ENCODE data around the gene SF3B2. TPM values are rescaled to one million over a fixed set of nuclear protein-coding genes. Genes with fewer than 3 reads are reported as not detected.

The SF3B2 gene
- total RNA-seq, 2 donors from 2014 or later, result 209 to 254 TPM

DNA sequence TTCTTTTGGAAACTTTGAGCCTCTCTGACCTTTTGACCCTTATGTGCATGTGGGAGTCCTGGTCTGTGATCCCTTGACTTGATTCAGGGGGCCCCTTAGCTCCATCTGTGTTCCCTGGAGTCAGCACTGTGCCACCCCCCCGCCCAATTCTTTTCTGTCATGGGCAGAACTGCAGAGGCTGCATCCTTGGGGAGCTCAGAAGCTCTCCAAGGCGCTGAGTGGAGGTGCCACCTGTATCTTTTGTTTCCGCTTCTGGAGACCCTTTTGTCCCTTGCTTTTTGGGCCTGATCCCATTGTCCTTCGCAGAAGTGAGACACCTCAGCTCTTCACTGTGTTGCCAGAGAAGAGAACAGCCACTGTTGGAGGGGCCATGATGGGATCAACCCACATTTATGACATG is 15.5 kb downstream of the SF3B2 start:
- no peak for DNase-seq
- Mint-ChIP-seq H3K36me3 (ENCODE audit: low read depth) (peaks cover 64% of the 10 kb centered on the region), H3K9me3 (peaks cover 1% of the 10 kb centered on the region), H3K27ac (peak overlapping the region; percentile 60), H3K27me3 (ENCODE audit: insufficient read depth) (no peaks in the 10 kb centered on the region), H3K4me1 (peaks cover 25% of the 10 kb centered on the region), H3K4me3 (no peak overlapping the region)
- Histone ChIP-seq H3K36me3 (ENCODE audit: control insufficient read depth, insufficient read depth, low read length) (peaks cover 71% of the 10 kb centered on the region), H3K9me3 (ENCODE audit: control insufficient read depth, low read length) (peaks cover 24% of the 10 kb centered on the region), H3K27ac (ENCODE audit: low read depth, low read length) (no peak overlapping the region), H3K4me3 (ENCODE audit: low read length) (no peak overlapping the region), H3K4me1 (ENCODE audit: control insufficient read depth, insufficient read depth, low read length) (peaks cover 5% of the 10 kb centered on the region), H3K9ac (ENCODE audit: extremely low read depth, low read length, poor library complexity, severe bottlenecking) (no peak overlapping the region), H3K27me3 (ENCODE audit: control insufficient read depth, insufficient read depth, low read length, poor library complexity, severe bottlenecking) (no peaks in the 10 kb centered on the region)
- 86 to 88% methylated on average over 3 to 4 of the region's 4 CpGs for WGBS, 2 experiments (ENCODE audit: insufficient coverage in 1 of 2, insufficient read length in 1 of 2)
- TF ChIP-seq, protein P1, sequence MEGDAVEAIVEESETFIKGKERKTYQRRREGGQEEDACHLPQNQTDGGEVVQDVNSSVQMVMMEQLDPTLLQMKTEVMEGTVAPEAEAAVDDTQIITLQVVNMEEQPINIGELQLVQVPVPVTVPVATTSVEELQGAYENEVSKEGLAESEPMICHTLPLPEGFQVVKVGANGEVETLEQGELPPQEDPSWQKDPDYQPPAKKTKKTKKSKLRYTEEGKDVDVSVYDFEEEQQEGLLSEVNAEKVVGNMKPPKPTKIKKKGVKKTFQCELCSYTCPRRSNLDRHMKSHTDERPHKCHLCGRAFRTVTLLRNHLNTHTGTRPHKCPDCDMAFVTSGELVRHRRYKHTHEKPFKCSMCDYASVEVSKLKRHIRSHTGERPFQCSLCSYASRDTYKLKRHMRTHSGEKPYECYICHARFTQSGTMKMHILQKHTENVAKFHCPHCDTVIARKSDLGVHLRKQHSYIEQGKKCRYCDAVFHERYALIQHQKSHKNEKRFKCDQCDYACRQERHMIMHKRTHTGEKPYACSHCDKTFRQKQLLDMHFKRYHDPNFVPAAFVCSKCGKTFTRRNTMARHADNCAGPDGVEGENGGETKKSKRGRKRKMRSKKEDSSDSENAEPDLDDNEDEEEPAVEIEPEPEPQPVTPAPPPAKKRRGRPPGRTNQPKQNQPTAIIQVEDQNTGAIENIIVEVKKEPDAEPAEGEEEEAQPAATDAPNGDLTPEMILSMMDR (conservative IDR thresholded peaks at IDR 0.05), result no peak

DNA sequence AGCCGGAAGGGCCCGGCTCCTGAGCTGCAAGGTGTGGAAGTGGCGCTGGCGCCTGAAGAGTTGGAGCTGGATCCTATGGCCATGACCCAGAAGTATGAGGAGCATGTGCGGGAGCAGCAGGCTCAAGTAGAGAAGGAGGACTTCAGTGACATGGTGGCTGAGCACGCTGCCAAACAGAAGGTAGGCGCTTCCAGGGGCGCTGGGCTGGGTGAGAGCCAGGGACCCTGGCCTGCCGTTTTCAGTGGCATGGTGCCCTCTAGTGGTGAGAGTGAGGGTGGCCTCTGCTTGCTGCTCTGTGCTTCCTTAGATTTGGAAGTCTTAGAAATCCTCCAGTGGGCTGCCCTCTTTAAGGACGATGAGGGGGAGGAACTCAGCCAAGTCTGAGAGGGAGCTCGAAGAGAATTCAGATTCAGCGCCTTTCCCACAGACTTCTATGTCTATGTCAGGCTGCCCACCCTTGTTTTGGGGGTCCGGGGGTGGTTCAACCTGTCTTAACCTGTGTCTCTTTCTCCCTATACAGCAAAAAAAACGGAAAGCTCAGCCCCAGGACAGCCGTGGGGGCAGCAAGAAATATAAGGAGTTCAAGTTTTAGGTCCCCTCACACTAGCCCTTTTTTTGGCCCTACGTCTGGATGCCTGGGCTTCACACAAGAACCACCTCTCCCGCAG is 16.1 kb downstream of the SF3B2 start:
- peak; percentile 97 for DNase-seq
- Histone ChIP-seq H3K27ac (ENCODE audit: low read depth, low read length) (no peak overlapping the region), H3K9me3 (ENCODE audit: control insufficient read depth, low read length) (peaks cover 18% of the 10 kb centered on the region), H3K27me3 (ENCODE audit: control insufficient read depth, insufficient read depth, low read length, poor library complexity, severe bottlenecking) (no peaks in the 10 kb centered on the region), H3K36me3 (ENCODE audit: control insufficient read depth, insufficient read depth, low read length) (peaks cover 64% of the 10 kb centered on the region), H3K4me1 (ENCODE audit: control insufficient read depth, insufficient read depth, low read length) (peaks cover 5% of the 10 kb centered on the region), H3K9ac (ENCODE audit: extremely low read depth, low read length, poor library complexity, severe bottlenecking) (no peak overlapping the region), H3K4me3 (ENCODE audit: low read length) (no peak overlapping the region)
- TF ChIP-seq, protein P1 (conservative IDR thresholded peaks at IDR 0.05), result peak; percentile 97
- H3K4me1 Mint-ChIP-seq, result peaks cover 25% of the 10 kb centered on the region
- no peaks in the 10 kb centered on the region for H3K27me3 Mint-ChIP-seq (ENCODE audit: insufficient read depth)
- H3K27ac Mint-ChIP-seq, result peak overlapping the region; percentile 96
- peaks cover 62% of the 10 kb centered on the region for H3K36me3 Mint-ChIP-seq (ENCODE audit: low read depth)
- peaks cover 1% of the 10 kb centered on the region for H3K9me3 Mint-ChIP-seq
- WGBS, 2 experiments (ENCODE audit: insufficient coverage in 1 of 2, insufficient read length in 1 of 2), result 66 to 70% methylated on average over 14 to 17 of the region's 17 CpGs
- peak overlapping the region; percentile 8 for H3K4me3 Mint-ChIP-seq

DNA sequence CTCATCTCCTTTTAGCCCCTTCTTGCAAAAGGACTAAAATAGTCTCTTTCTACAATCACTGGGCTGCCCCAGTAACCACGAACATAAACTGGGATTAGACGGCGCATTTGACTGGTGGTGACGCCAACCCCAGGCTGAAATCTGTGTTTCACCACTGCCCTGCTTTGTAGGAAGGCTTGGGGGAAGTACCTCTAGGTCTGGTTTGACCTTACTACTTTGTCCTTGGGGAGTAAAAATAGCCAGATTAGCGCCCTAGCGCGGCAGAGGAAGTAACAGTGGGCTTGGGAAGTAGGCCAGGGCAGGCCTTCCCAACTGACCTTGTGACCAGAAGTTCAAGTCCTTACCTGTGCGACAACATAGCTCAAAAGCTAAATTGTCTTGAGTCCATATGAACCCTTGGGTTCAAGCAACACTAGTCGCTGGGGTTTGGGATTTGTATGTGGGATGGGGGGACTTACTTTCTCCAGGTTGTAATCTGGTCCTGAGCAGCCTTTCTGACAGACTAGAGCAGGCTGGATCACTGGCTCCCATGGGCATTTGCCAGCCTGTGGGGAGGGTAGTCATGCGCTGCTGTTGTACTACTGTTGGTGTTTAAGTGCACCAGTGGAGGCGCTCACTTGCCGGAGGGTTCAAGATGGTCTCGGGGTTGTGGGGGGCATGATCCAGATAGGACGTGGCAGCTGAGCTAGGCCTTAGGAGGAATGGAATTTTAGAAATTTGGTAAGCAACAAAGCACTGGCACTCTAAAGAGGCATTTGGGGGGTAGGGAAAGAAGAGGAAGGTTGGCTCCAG is 17.0 kb downstream of the SF3B2 start:
- no peaks in the 10 kb centered on the region for H3K27me3 ChIP-seq (ENCODE audit: control insufficient read depth, insufficient read depth, low read length, poor library complexity, severe bottlenecking)
- H3K36me3 Mint-ChIP-seq (ENCODE audit: low read depth), result peaks cover 61% of the 10 kb centered on the region
- peaks cover 5% of the 10 kb centered on the region for H3K4me1 ChIP-seq (ENCODE audit: control insufficient read depth, insufficient read depth, low read length)
- H3K27ac Mint-ChIP-seq, result peak overlapping the region; percentile 96
- H3K4me1 Mint-ChIP-seq, result peaks cover 25% of the 10 kb centered on the region
- peaks cover under 1% of the 10 kb centered on the region for H3K9me3 Mint-ChIP-seq
- H3K27ac ChIP-seq (ENCODE audit: low read depth, low read length), result peak overlapping the region; percentile 74
- peak overlapping the region; percentile 39 for H3K9ac ChIP-seq (ENCODE audit: extremely low read depth, low read length, poor library complexity, severe bottlenecking)
- H3K4me3 ChIP-seq (ENCODE audit: low read length), result peak overlapping the region; percentile 54
- TF ChIP-seq, protein P1 (conservative IDR thresholded peaks at IDR 0.05), result peak; percentile 35
- peaks cover 10% of the 10 kb centered on the region for H3K9me3 ChIP-seq (ENCODE audit: control insufficient read depth, low read length)
- DNase-seq, result peak; percentile 78
- WGBS, 2 experiments (ENCODE audit: insufficient coverage in 1 of 2, insufficient read length in 1 of 2), result 89 to 93% methylated on average over 14 of the region's 14 CpGs
- H3K27me3 Mint-ChIP-seq (ENCODE audit: insufficient read depth), result no peaks in the 10 kb centered on the region
- peaks cover 64% of the 10 kb centered on the region for H3K36me3 ChIP-seq (ENCODE audit: control insufficient read depth, insufficient read depth, low read length)
- peak overlapping the region; percentile 75 for H3K4me3 Mint-ChIP-seq
